CD4-positive, alpha-beta T cell treated with Interleukin-6 for 4 hours (primary cell): ENCODE data around the gene LIN28B.

ENCODE experiments used
- DNase-seq: peaks from one replicate; pipeline ENCODE4 v3.0.0-alpha.2; 2020; ENCODE audit warnings: mixed read lengths

Gene LIN28B

DNA sequence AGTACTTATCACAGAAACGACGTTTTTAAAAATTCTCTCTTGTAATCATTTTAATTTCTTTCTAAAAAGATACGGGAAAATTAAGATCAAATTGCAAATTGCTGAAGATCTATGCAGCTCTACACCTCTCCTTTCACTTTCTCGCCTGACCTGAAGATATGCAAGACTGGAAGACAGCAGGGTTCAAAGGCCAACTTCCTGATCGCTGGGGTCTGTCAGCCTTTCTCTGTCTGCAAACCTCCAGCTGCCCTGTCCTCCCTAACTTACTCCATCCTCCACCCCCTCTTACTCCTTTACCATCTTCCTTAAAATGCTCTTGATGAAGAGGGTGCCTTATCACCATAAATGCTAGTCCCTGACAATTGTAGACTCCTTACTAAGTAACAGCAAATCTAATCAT is 159.2 kb downstream of the LIN28B start:
- no peak for DNase-seq

DNA sequence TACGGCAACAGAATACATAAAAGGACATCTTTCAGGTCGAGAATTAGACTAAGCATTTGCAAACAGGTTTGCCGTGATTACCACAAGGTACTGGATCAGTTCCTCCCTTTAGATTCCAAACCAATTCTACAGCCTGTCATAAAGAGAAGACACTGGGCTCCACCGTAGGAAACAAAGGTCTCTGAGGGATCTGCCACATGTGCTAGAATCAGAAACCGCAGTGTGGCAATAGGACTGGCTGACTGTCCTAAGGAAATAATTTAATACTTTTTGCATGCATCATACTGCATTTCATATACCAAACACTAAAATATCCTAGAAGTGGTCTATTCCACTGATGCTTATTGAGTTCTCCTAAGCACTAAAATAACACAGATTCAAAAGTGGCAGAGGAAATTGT is 163.7 kb downstream of the LIN28B start:
- DNase-seq, result no peak

DNA sequence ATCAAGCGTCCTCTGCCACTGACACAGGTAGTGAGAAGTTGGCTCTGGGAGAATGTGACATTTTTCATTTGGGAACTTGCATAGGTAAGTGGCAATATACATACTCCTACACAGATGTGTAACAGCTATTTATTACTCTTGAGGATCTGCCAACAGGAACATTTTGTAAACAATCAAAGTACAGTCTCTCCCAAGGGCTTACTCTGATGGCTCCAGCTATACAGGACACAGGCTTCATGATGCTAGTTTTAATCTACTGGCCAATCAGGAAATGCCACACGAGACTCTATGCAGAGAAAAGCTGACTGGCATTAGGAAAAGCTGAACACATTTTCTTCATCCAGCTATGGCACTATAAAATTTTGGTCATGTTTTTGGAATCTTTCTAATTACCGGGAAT is 165.1 kb downstream of the LIN28B start:
- DNase-seq, result no peak

- no peak for DNase-seq
Observed at GRCh38 chr6:105122717-105123116, 165.8 kb downstream of the LIN28B start.
